CD14-positive monocyte (primary cell): ENCODE results near the gene STK36. TPM values are rescaled to one million over a fixed set of nuclear protein-coding genes. Genes with fewer than 3 reads are reported as not detected.

Experiments used
- DNase-seq, 3 donors: peaks; one replicate each; pipeline ENCODE4 v3.0.0-alpha.2; 2011 to 2022
- H2AFZ ChIP-seq: 2 replicates; pipeline ENCODE4 v1.6.0; 2012; ENCODE audit warnings: mild to moderate bottlenecking, low read depth, low read length, inconsistent platforms; ENCODE audit not compliant: insufficient read depth, poor library complexity, severe bottlenecking
- H3K27ac ChIP-seq, 2 donors: 1 replicate in 1 of 2; 2 replicates in 1 of 2; pipeline ENCODE4 v1.5.1; 2012 to 2013; ENCODE audit warnings: low read length in 2 of 2, control low read depth in 1 of 2, inconsistent platforms in 1 of 2, low read depth in 1 of 2, mild to moderate bottlenecking in 1 of 2
- H3K27me3 ChIP-seq, 2 donors: one replicate each; pipeline versions ENCODE4 v1.6.0 to v1.6.1; 2011 to 2013; ENCODE audit warnings: low read length in 2 of 2; ENCODE audit not compliant: control insufficient read depth in 2 of 2, insufficient read depth in 2 of 2
- H3K36me3 ChIP-seq, 2 donors: replicated peaks in 1 of 2; 1 replicate in 1 of 2; 2 replicates in 1 of 2; pipeline versions ENCODE4 v1.5.1 to v1.6.1; 2012 to 2013; ENCODE audit warnings: low read length in 2 of 2, control low read depth in 1 of 2, inconsistent platforms in 1 of 2, mild to moderate bottlenecking in 1 of 2; ENCODE audit not compliant: insufficient read depth in 2 of 2, control insufficient read depth in 1 of 2
- H3K4me1 ChIP-seq, 2 donors: 1 replicate in 1 of 2; 2 replicates in 1 of 2; pipeline versions ENCODE4 v1.5.1 to v1.6.1; 2012 to 2013; ENCODE audit warnings: low read length in 2 of 2, control low read depth in 1 of 2, inconsistent platforms in 1 of 2, mild to moderate bottlenecking in 1 of 2, moderate library complexity in 1 of 2; ENCODE audit not compliant: insufficient read depth in 2 of 2, control insufficient read depth in 1 of 2
- H3K4me2 ChIP-seq: replicated peaks from 2 replicates; pipeline ENCODE3; 2012; ENCODE audit warnings: low read length, moderate library complexity, mild to moderate bottlenecking; ENCODE audit not compliant: poor library complexity, severe bottlenecking; ENCODE audit errors: extremely low read depth
- H3K4me3 ChIP-seq, 3 experiments: fragments of 200-600 bp in 1 of 3; sonication (generic) in 1 of 3; replicated peaks in 1 of 3; 1 replicate in 2 of 3; 2 replicates in 1 of 3; pipeline ENCODE4 v1.5.1; 2011 to 2013; ENCODE audit warnings: low read length in 3 of 3, mild to moderate bottlenecking in 3 of 3, control low read depth in 2 of 3, low read depth in 2 of 3, inconsistent platforms in 1 of 3, moderate library complexity in 1 of 3
- H3K79me2 ChIP-seq: 2 replicates; pipeline ENCODE4 v1.6.0; 2012; ENCODE audit warnings: mild to moderate bottlenecking, control low read depth, inconsistent platforms, low read length, moderate library complexity; ENCODE audit not compliant: insufficient read depth
- H3K9ac ChIP-seq: 2 replicates; pipeline ENCODE4 v1.6.0; 2017; ENCODE audit warnings: low read length, mild to moderate bottlenecking; ENCODE audit not compliant: insufficient read depth, poor library complexity, severe bottlenecking
- H3K9me3 ChIP-seq, 2 donors: replicated peaks in 1 of 2; 1 replicate in 1 of 2; 2 replicates in 1 of 2; pipeline versions ENCODE4 v1.5.1 to v1.6.1; 2012 to 2013; ENCODE audit warnings: low read length in 2 of 2, control low read depth in 1 of 2; ENCODE audit not compliant: control insufficient read depth in 1 of 2, insufficient read depth in 1 of 2
- H4K20me1 ChIP-seq: 2 replicates; pipeline ENCODE4 v1.6.0; 2012; ENCODE audit warnings: mild to moderate bottlenecking, low read length, control low read depth, moderate library complexity; ENCODE audit not compliant: insufficient read depth
- H3K27ac Mint-ChIP-seq, 7 donors: one replicate each; pipeline ENCODE4 v1.8.0; 2020; ENCODE audit warnings: mild to moderate bottlenecking in 7 of 7, mixed read lengths in 7 of 7, moderate library complexity in 6 of 7, inconsistent platforms in 2 of 7
- H3K27me3 Mint-ChIP-seq, 3 donors: one replicate each; pipeline ENCODE4 v1.8.0; 2021 to 2022; ENCODE audit warnings: low read depth in 3 of 3, mild to moderate bottlenecking in 3 of 3, mixed read lengths in 3 of 3, moderate library complexity in 3 of 3, inconsistent platforms in 1 of 3
- H3K36me3 Mint-ChIP-seq, 2 donors: one replicate each; pipeline ENCODE4 v1.8.0; 2020; ENCODE audit warnings: mixed read lengths in 2 of 2, inconsistent platforms in 1 of 2, mild to moderate bottlenecking in 1 of 2
- H3K4me1 Mint-ChIP-seq: one replicate; pipeline ENCODE4 v1.8.0; 2020; ENCODE audit warnings: mild to moderate bottlenecking, mixed read lengths
- H3K4me3 Mint-ChIP-seq, 2 donors: one replicate each; pipeline ENCODE4 v1.8.0; 2020; ENCODE audit warnings: mild to moderate bottlenecking in 2 of 2, mixed read lengths in 2 of 2, moderate library complexity in 1 of 2
- H3K9me3 Mint-ChIP-seq, 7 donors: one replicate each; pipeline ENCODE4 v1.8.0; 2020 to 2022; ENCODE audit warnings: mixed read lengths in 7 of 7, mild to moderate bottlenecking in 6 of 7, moderate library complexity in 6 of 7, inconsistent platforms in 2 of 7
- WGBS: methylation state at CpG from one replicate; pipeline ENCODE4 v1.1.5; 2013; ENCODE audit warnings: missing lambda C conversion rate; ENCODE audit not compliant: insufficient coverage; 5-methylcytosine and 5-hydroxymethylcytosine counted together
- intact Hi-C, 2 donors: fragments of 100-400 bp; cut with micrococcal nuclease; formaldehyde crosslinking; loops; one replicate each; pipeline versions ENCODE4 v1.15.0 to v1.15.1; 2023
- polyA plus RNA-seq, 3 donors: library from polyadenylated mRNA; depleted of rRNA in 1 of 3; unstranded in 2 of 3; stranded (reverse) in 1 of 3; fragments of 300-500 nt in 2 of 3; fragments of >200 nt in 1 of 3; fragmentation: Illumina TruSeq in 2 of 3; gene quantifications; 1 replicate in 2 of 3; 2 replicates in 1 of 3; pipeline ENCODE4 v1.2.3, GENCODE V29; 2012 to 2021
- TF ChIP-seq, protein P1 (sequence below): fragments of 200-600 bp; IDR thresholded peaks from one replicate; pipeline ENCODE4 v1.8.0; 2022; ENCODE audit warnings: antibody characterized with exemption, mild to moderate bottlenecking

The STK36 gene
- polyA plus RNA-seq, 3 donors: 1.3 to 36.2 (median 3.3) TPM

DNA sequence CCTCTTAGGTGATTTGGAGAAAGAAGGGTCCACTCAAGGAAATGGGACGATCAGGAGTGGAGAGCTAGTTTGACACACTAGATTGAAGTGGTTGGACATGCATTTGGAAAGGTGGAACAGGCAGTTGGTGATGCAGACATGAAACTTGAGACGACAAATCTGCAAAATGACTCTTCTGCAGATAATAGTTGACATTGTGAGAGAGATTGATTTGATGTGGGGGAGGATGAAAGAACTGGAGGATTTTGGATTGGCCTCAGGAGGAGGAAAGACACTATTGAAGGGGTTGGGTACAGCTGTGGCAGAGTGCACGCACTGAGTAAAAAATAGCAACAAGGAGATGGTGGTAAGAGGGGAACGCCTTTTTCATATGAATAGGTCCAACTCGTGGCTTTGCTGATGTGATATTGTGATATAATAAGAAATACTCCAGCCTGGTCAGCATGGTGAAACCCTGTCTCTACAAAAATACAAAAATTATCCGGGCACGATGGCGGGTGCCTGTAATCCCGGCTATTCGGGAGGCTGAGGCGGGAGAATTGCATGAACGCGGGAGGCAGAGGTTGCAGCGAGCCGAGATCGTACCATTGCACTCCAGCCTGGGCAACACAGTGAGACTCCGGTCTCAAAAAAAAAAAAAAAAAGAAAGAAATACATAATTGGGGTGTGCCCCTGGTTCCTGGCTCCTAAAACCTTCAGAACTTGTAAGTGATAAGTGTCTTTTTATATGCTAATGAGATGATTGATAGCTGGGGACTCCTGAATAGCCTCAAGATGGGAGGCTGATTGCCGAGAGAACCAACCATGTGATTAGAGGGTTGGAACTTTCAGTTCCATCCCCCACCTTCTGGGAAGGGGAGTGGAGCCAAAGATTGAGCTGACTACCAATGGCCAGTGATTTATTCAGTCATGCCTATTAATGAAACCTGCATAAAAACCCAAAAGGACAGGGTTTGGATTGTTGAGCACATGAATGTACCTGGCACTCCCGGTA lies 48.5 kb downstream of the STK36 start:
- Histone ChIP-seq H3K4me1 (peaks cover 40 to 52% of the 10 kb centered on the region in 2 donors), H3K27me3 (no peaks in the 10 kb centered on the region), H4K20me1 (peaks cover 6% of the 10 kb centered on the region), H3K4me3 (no peak overlapping the region), H3K9me3 (peaks cover under 1 to 6% of the 10 kb centered on the region in 2 donors), H3K27ac (no peak overlapping the region), H2AFZ (no peak overlapping the region), H3K79me2 (peaks cover 94% of the 10 kb centered on the region), H3K36me3 (peaks cover 8 to 44% of the 10 kb centered on the region in 2 donors), H3K9ac (no peak overlapping the region), H3K4me2 (no peak overlapping the region)
- TF ChIP-seq, protein P1, sequence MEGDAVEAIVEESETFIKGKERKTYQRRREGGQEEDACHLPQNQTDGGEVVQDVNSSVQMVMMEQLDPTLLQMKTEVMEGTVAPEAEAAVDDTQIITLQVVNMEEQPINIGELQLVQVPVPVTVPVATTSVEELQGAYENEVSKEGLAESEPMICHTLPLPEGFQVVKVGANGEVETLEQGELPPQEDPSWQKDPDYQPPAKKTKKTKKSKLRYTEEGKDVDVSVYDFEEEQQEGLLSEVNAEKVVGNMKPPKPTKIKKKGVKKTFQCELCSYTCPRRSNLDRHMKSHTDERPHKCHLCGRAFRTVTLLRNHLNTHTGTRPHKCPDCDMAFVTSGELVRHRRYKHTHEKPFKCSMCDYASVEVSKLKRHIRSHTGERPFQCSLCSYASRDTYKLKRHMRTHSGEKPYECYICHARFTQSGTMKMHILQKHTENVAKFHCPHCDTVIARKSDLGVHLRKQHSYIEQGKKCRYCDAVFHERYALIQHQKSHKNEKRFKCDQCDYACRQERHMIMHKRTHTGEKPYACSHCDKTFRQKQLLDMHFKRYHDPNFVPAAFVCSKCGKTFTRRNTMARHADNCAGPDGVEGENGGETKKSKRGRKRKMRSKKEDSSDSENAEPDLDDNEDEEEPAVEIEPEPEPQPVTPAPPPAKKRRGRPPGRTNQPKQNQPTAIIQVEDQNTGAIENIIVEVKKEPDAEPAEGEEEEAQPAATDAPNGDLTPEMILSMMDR: no peak
- Mint-ChIP-seq H3K4me1 (peaks cover 58% of the 10 kb centered on the region), H3K36me3 (peaks cover 32 to 49% of the 10 kb centered on the region in 2 donors), H3K4me3 (no peak overlapping the region), H3K9me3 (peaks cover 0 to 4% (median under 1%) of the 10 kb centered on the region in 7 donors), H3K27ac (peak overlapping the region in 1 of 7 donors; percentile 70), H3K27me3 (peaks cover 0 to 6% (median 0%) of the 10 kb centered on the region in 3 donors)
- intact Hi-C loops: no loop called here
- WGBS: 91% methylated on average over 11 of the region's 19 CpGs
- DNase-seq: no peak

- Histone ChIP-seq H3K36me3 (peaks cover 8 to 45% of the 10 kb centered on the region in 2 donors), H3K4me1 (peaks cover 32 to 40% of the 10 kb centered on the region in 2 donors), H3K4me2 (no peak overlapping the region), H3K9me3 (peaks cover 12 to 14% of the 10 kb centered on the region in 2 donors), H3K4me3 (no peak overlapping the region), H3K79me2 (peaks cover 94% of the 10 kb centered on the region), H3K27me3 (no peaks in the 10 kb centered on the region), H4K20me1 (peaks cover 6% of the 10 kb centered on the region), H2AFZ (no peak overlapping the region), H3K9ac (no peak overlapping the region), H3K27ac (no peak overlapping the region)
- TF ChIP-seq, protein P1: no peak
- peaks cover 33 to 52% of the 10 kb centered on the region in 2 donors for H3K36me3 Mint-ChIP-seq
- H3K27ac Mint-ChIP-seq: peak overlapping the region in 1 of 7 donors; percentile 52
- H3K4me1 Mint-ChIP-seq: peaks cover 51% of the 10 kb centered on the region
- H3K9me3 Mint-ChIP-seq: peaks cover 5 to 15% (median 12%) of the 10 kb centered on the region in 7 donors
- H3K4me3 Mint-ChIP-seq: no peak overlapping the region
- DNase-seq: no peak
- intact Hi-C loops: no loop called here
- H3K27me3 Mint-ChIP-seq: peaks cover 0 to 2% (median 0%) of the 10 kb centered on the region in 3 donors
These were observed 49.6 kb downstream of the STK36 start for GRCh38 chr2:218721488-218721887.
